Suprapubic skin (tissue), 4 donors: Measurements from ENCODE around the gene ANKFN1.

Source experiments
- CTCF ChIP-seq, 2 donors: fragments of 200-600 bp in 1 of 2; fragments of 450-650 bp in 1 of 2; sonication (generic) in 1 of 2; IDR thresholded peaks; one replicate each; pipeline ENCODE4 v1.5.1; 2016 to 2019; ENCODE audit warnings: antibody characterized with exemption in 2 of 2, mild to moderate bottlenecking in 1 of 2, moderate library complexity in 1 of 2
- EP300 ChIP-seq: sonication (generic); formaldehyde crosslinking; IDR thresholded peaks from one replicate; pipeline ENCODE4 v1.6.1; 2017; ENCODE audit warnings: antibody characterized with exemption
- POLR2A ChIP-seq, 2 donors: fragments of 450-650 bp; IDR thresholded peaks; one replicate each; pipeline ENCODE4 v1.6.1; 2017; ENCODE audit warnings: antibody characterized with exemption in 2 of 2, mild to moderate bottlenecking in 2 of 2, moderate library complexity in 2 of 2
- POLR2AphosphoS5 ChIP-seq, 3 donors: sonication (generic); formaldehyde crosslinking; IDR thresholded peaks; one replicate each; pipeline ENCODE4 v1.6.1; 2017; ENCODE audit warnings: antibody characterized with exemption in 3 of 3

- TF ChIP-seq CTCF (IDR thresholded peaks at IDR 0.05), result no peak
- TF ChIP-seq POLR2AphosphoS5 (IDR thresholded peaks at IDR 0.05), result no peak
- TF ChIP-seq POLR2A (IDR thresholded peaks at IDR 0.05), result no peak
- TF ChIP-seq EP300, result no peak
Observed at GRCh38 chr17:56436142-56436541, 282.9 kb downstream of the ANKFN1 start.
